Heart left ventricle (tissue), 13 donors: ENCODE results near the gene GLYR1.

ENCODE experiments used
- CTCF ChIP-seq, 12 donors: fragments of 200-600 bp; sonication (generic) in 4 of 12; IDR thresholded peaks; one replicate each; pipeline versions ENCODE4 v1.5.0 to v1.8.0; 2018 to 2022; ENCODE audit warnings: antibody characterized with exemption in 12 of 12, mild to moderate bottlenecking in 5 of 12
- POLR2A ChIP-seq, 2 donors: fragments of 450-650 bp; IDR thresholded peaks; one replicate each; pipeline ENCODE4 v1.6.1; 2017; ENCODE audit warnings: antibody characterized with exemption in 2 of 2, mild to moderate bottlenecking in 2 of 2, moderate library complexity in 2 of 2
- donor health status: ischemic (EF 13 %, LVEDD 7.1; RV severe dilation, severe dysfunction).
- donor health status: DM: no; HTN: yes; CAD: no.
- donor health status: DM: no; HTN: no; CAD: no.
- donor health status: ischemic (EF 25% LVEDD 6.9; RV normal size, moderate dysfunction).
- donor health status: ischemic (EF 25% LVEDD 5.7; RV mildly dilated, moderate dysfunction).
- donor health status: ischemic (EF 35%, LVEDD 5.7; RV mildly dilated, moderate dysfunction).
- donor health status: nonischemic (EF 11% LVEDD 7.7; RV severe dilation, severe dysfunction).
- donor health status: DM: yes; HTN: yes; CAD: no.
- donor health status: PGD.
- donor health status: ischemic (EF 29% LVEDD 5.4; RV normal size, mild dysfunction).
- donor health status: nonischemic (EF 23%, LVEDD 6.1; RV moderate dilation, normal function).

- TF ChIP-seq CTCF (IDR thresholded peaks at IDR 0.05) (no peak), POLR2A (IDR thresholded peaks at IDR 0.05) (no peak)
Observed at GRCh38 chr16:4890686-4891085, 43.6 kb upstream of the GLYR1 start.
